K562 (cell line): ENCODE measurements around the gene PDLIM4. TPM values are rescaled to one million over a fixed set of nuclear protein-coding genes. Genes with fewer than 3 reads are reported as not detected.
A peak's percentile ranks its signal among the peaks of the same experiment; 100 is the strongest.

Experiments
- ATAC-seq: fragments of 200-7000 bp; cut with Tn5 transposase; 3 replicates; pipeline ENCODE4 v1.9.1; 2020; ENCODE audit warnings: moderate library complexity
- BruUV-seq: library from RNA; stranded (reverse); fragments of 400-500 nt; replicated peaks from 2 replicates; lab custom pipeline; 2021; lab: Mats Ljungman, UMichigan
- CTCF ChIA-PET: fragments of 300-600 bp; formaldehyde crosslinking; extraction: SDS; loops from one replicate; lab custom pipeline; 2021; ENCODE audit warnings: low intra/inter-chr PET ratio; lab: Yijun Ruan, JAX
- POLR2A ChIA-PET: fragments of 300-600, 350-650 bp; sonication (Branson Sonifier 250); formaldehyde crosslinking; extraction: SDS; loops from one replicate; lab custom pipeline; 2021; ENCODE audit warnings: antibody characterized with exemption, inconsistent platforms; lab: Yijun Ruan, JAX
- DNase-seq, 4 experiments: peaks; one replicate each; pipeline versions ENCODE4 v3.0.0 to v3.0.0-alpha.2; 2011 to 2018; ENCODE audit warnings: low spot score in 3 of 4, mixed read lengths in 3 of 4; ENCODE audit errors: extremely low read depth in 1 of 4
- FAIRE-seq: peaks from 2 replicates; lab custom pipeline; 2011; peaks lifted over from hg19 to GRCh38; lab: Jason Lieb, UNC
- H2AFZ ChIP-seq: 2 replicates; pipeline ENCODE4 v1.6.0; 2011; ENCODE audit warnings: low read depth, low read length, control low read depth, inconsistent platforms
- H3K27ac ChIP-seq: fragments of 200-600 bp; 3 replicates; pipeline ENCODE4 v1.8.0; 2011; ENCODE audit warnings: low read depth, mild to moderate bottlenecking, control low read depth, inconsistent platforms, low read length, moderate library complexity, mixed read lengths; ENCODE audit errors: extremely low read depth
- H3K27me3 ChIP-seq, 2 experiments: fragments of 300-600 bp in 1 of 2; 2 replicates in 1 of 2; 3 replicates in 1 of 2; pipeline versions ENCODE4 v1.6.0 to v1.8.0; 2011; ENCODE audit warnings: inconsistent platforms in 2 of 2, low read length in 2 of 2, mild to moderate bottlenecking in 1 of 2, mixed read lengths in 1 of 2, moderate library complexity in 1 of 2; ENCODE audit not compliant: control insufficient read depth in 2 of 2, insufficient read depth in 2 of 2
- H3K36me3 ChIP-seq: fragments of 300-600 bp; 3 replicates; pipeline ENCODE4 v1.8.0; 2011; ENCODE audit warnings: mild to moderate bottlenecking, low read length, inconsistent platforms; ENCODE audit not compliant: control insufficient read depth, insufficient read depth
- H3K4me1 ChIP-seq, 2 experiments: fragments of 200-600 bp in 1 of 2; replicated peaks in 1 of 2; 2 replicates in 1 of 2; 3 replicates in 1 of 2; pipeline versions ENCODE4 v1.5.1 to v1.8.0; 2011; ENCODE audit warnings: inconsistent platforms in 2 of 2, low read length in 2 of 2, mild to moderate bottlenecking in 1 of 2, mixed read lengths in 1 of 2, moderate library complexity in 1 of 2; ENCODE audit not compliant: control insufficient read depth in 2 of 2, insufficient read depth in 2 of 2
- H3K4me2 ChIP-seq: 2 replicates; pipeline ENCODE4 v1.6.1; 2011; ENCODE audit warnings: low read length, control low read depth, inconsistent platforms, mixed read lengths; ENCODE audit not compliant: insufficient read depth
- H3K4me3 ChIP-seq: fragments of 200-600 bp; sonication (generic), shearing (Covaris generic); 2 replicates; pipeline ENCODE4 v1.5.1; 2016; ENCODE audit warnings: control low read depth, inconsistent platforms
- H3K79me2 ChIP-seq: fragments of 200-600 bp; 3 replicates; pipeline ENCODE4 v1.8.0; 2011; ENCODE audit warnings: low read length, inconsistent platforms; ENCODE audit not compliant: control insufficient read depth, insufficient read depth
- H3K9ac ChIP-seq, 2 experiments: 2 replicates each; pipeline versions ENCODE4 v1.6.0 to v1.6.1; 2011; ENCODE audit warnings: low read depth in 2 of 2, low read length in 2 of 2, control low read depth in 1 of 2, inconsistent platforms in 1 of 2, mild to moderate bottlenecking in 1 of 2, mixed read lengths in 1 of 2; ENCODE audit not compliant: insufficient read depth in 1 of 2
- H3K9me1 ChIP-seq: one replicate; pipeline ENCODE4 v1.6.0; 2011; ENCODE audit warnings: inconsistent platforms, mild to moderate bottlenecking, low read length, moderate library complexity; ENCODE audit not compliant: control insufficient read depth, insufficient read depth
- H3K9me3 ChIP-seq: replicated peaks from 2 replicates; pipeline ENCODE4 v1.5.1; 2011; ENCODE audit warnings: low read depth, low read length, inconsistent platforms; ENCODE audit not compliant: control insufficient read depth, insufficient read depth
- H4K20me1 ChIP-seq: replicated peaks from 2 replicates; pipeline ENCODE4 v1.6.1; 2011; ENCODE audit warnings: low read length, inconsistent platforms, mixed read lengths; ENCODE audit not compliant: control insufficient read depth, insufficient read depth
- BHLHE40 ChIP-seq: IDR thresholded peaks from 2 replicates; pipeline ENCODE4 v1.6.1; 2011; ENCODE audit warnings: low read length, improper control_type of control experiment
- CXXC5 ChIP-seq: fragments of 250-450 bp; sonication (Bioruptor Pico); IDR thresholded peaks from 2 replicates; pipeline ENCODE4 v1.8.0; 2022; ENCODE audit warnings: inconsistent platforms, mild to moderate bottlenecking, moderate library complexity
- EWSR1 ChIP-seq: fragments of 450-650 bp; IDR thresholded peaks from 2 replicates; pipeline ENCODE4 v1.6.1; 2018; ENCODE audit warnings: borderline replicate concordance, mild to moderate bottlenecking, low read depth, moderate library complexity; ENCODE audit not compliant: partially characterized antibody
- FUS ChIP-seq: fragments of 200-400 bp; formaldehyde crosslinking; optimal IDR thresholded peaks from 2 replicates; pipeline ENCODE3; 2017; ENCODE audit warnings: low read depth, low read length
- NFIC ChIP-seq: fragments of 450-650 bp; IDR thresholded peaks from 2 replicates; pipeline ENCODE4 v1.6.1; 2017; ENCODE audit warnings: mild to moderate bottlenecking, inconsistent platforms
- PURB ChIP-seq: sonication (generic); formaldehyde crosslinking; IDR thresholded peaks from 2 replicates; pipeline ENCODE4 v1.9.0; 2021; ENCODE audit warnings: low read depth, mild to moderate bottlenecking, missing genetic modification reagents
- RAD21 ChIP-seq, 2 experiments: fragments of 250-450 bp in 1 of 2; fragments of 450-650 bp in 1 of 2; sonication (Bioruptor Pico) in 1 of 2; formaldehyde crosslinking in 1 of 2; IDR thresholded peaks in 1 of 2; conservative IDR thresholded peaks in 1 of 2; 2 replicates each; pipeline versions ENCODE4 v1.4.0 to v1.8.0; 2020 to 2022; ENCODE audit warnings: mild to moderate bottlenecking in 2 of 2, moderate library complexity in 1 of 2
- ZNF778 ChIP-seq: fragments of 450-650 bp; formaldehyde crosslinking; IDR thresholded peaks from 2 replicates; pipeline ENCODE4 v1.4.0; 2020; ENCODE audit warnings: mild to moderate bottlenecking, moderate library complexity
- WGBS: fragments of 100-300 bp; shearing (Covaris generic); methylation state at CpG from one replicate; pipeline ENCODE4 v1.1.6; 2016; ENCODE audit warnings: low coverage, mixed read lengths; ENCODE audit not compliant: insufficient coverage; ENCODE audit errors: missing lambda C conversion rate; 5-methylcytosine and 5-hydroxymethylcytosine counted together
- in situ Hi-C: fragments of 300-500 bp; cut with MboI; formaldehyde crosslinking; loops from 4 replicates; pipeline ENCODE4 v1.15.0; 2018; ENCODE audit warnings: inconsistent platforms, mixed read lengths
- intact Hi-C: fragments of 100-400 bp; cut with micrococcal nuclease; formaldehyde crosslinking; loops from 2 replicates; pipeline ENCODE4 v1.14.2; 2022
- polyA plus RNA-seq, 8 experiments: library from polyadenylated mRNA; depleted of rRNA in 4 of 8; stranded (reverse) in 5 of 8; unstranded in 3 of 8; fragments of >200 nt; fragmentation: Nextera tagmentation in 2 of 8; fragmentation: Illumina TruSeq in 1 of 8; extraction: Ambion mirVana in 2 of 8; extraction: Trizol in 1 of 8; gene quantifications; 2 replicates each; pipeline versions ENCODE4 v1.2.1 to v1.2.3, GENCODE V29; 2011 to 2014; ENCODE audit warnings: inconsistent platforms in 1 of 8, missing spikeins in 1 of 8
- total RNA-seq, 7 experiments: library from RNA; depleted of rRNA in 6 of 7; stranded (reverse); fragments of >200 nt in 6 of 7; fragmentation: Illumina TruSeq in 2 of 7; extraction: Trizol in 2 of 7; gene quantifications; 2 replicates each; pipeline versions ENCODE4 v1.2.1 to v1.2.3, GENCODE V29; 2011 to 2021; ENCODE audit warnings: low replicate concordance in 1 of 7
- TF ChIP-seq, protein P1 (sequence below): sonication (generic); formaldehyde crosslinking; IDR thresholded peaks from 2 replicates; pipeline ENCODE4 v1.9.0; 2022; ENCODE audit warnings: mild to moderate bottlenecking, missing genetic modification reagents
- TF ChIP-seq, protein P2 (sequence below), 3 experiments: IDR thresholded peaks in 2 of 3; conservative IDR thresholded peaks in 1 of 3; 2 replicates each; pipeline ENCODE4 v1.5.1; 2011 to 2012; ENCODE audit warnings: low read length in 3 of 3, mild to moderate bottlenecking in 3 of 3, control low read depth in 2 of 3, improper control_type of control experiment in 1 of 3, inconsistent platforms in 1 of 3, low read depth in 1 of 3, mixed read lengths in 1 of 3, moderate library complexity in 1 of 3; ENCODE audit not compliant: insufficient read depth in 2 of 3

Gene PDLIM4
- total and polyA plus RNA-seq, 9 of the 15 experiments (the other 6 are each of a cell fraction or from before 2014, with no cell fraction given): 0.28 to 32.8 (median 13.1) TPM

DNA sequence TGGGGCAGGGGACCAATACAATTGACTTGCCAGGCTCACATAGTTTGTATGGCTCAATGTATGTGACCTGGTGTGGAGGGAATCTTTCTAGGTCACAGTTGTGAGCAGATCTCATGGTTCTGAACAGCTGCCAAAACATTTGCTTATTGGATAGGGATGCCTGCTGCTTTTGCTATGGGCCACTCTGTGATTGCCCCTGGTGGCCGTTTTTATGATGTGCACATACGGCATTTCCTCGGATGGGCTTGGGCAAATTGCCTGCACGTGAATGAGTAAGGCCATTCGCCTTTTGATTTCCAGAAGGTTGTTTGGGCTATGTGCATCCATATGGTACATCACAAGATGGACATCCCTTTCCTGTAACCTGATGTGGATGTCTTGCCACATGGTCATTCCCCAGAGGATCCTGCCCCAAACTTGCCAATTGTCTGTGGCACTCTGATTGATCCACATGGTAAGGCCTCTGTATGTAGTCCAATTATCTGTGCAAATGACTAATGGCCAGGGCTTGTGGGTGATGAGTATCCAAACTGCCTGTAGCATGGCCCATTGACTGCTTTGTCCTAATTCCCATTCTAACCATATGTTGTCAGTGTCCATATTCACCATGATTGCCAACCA, 26.0 kb downstream of the PDLIM4 start:
- Histone ChIP-seq H3K4me2 (no peak overlapping the region), H3K9ac (no peak overlapping the region), H3K79me2 (no peaks in the 10 kb centered on the region)
- TF ChIP-seq ZNF778 (no peak), EWSR1 (no peak), RAD21 (CRISPR knock-in tag; conservative IDR thresholded peaks at IDR 0.05 in 1 of 2, IDR thresholded peaks at IDR 0.05 in 1 of 2) (peak in 1 of 2 experiments; percentile 31; a peak in 2 of 4 replicates), BHLHE40 (peak; percentile 68), CXXC5 (no peak), PURB (CRISPR knock-in tag) (no peak), FUS (no peak), NFIC (peak; percentile 50)
- TF ChIP-seq, protein P1, sequence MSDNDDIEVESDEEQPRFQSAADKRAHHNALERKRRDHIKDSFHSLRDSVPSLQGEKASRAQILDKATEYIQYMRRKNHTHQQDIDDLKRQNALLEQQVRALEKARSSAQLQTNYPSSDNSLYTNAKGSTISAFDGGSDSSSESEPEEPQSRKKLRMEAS (CRISPR knock-in tag): peak; percentile 17; the same call in 1 of the 2 replicates
- TF ChIP-seq, protein P2, sequence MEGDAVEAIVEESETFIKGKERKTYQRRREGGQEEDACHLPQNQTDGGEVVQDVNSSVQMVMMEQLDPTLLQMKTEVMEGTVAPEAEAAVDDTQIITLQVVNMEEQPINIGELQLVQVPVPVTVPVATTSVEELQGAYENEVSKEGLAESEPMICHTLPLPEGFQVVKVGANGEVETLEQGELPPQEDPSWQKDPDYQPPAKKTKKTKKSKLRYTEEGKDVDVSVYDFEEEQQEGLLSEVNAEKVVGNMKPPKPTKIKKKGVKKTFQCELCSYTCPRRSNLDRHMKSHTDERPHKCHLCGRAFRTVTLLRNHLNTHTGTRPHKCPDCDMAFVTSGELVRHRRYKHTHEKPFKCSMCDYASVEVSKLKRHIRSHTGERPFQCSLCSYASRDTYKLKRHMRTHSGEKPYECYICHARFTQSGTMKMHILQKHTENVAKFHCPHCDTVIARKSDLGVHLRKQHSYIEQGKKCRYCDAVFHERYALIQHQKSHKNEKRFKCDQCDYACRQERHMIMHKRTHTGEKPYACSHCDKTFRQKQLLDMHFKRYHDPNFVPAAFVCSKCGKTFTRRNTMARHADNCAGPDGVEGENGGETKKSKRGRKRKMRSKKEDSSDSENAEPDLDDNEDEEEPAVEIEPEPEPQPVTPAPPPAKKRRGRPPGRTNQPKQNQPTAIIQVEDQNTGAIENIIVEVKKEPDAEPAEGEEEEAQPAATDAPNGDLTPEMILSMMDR (IDR thresholded peaks at IDR 0.05 in 2 of 3, conservative IDR thresholded peaks at IDR 0.05 in 1 of 3; ENCODE audit: insufficient read depth in 2 of 3, low read depth in 1 of 3, low read length in 3 of 3): peak; percentile 49 to 61 (median 54)
- TF ChIP-seq, all 486 proteins: peak for 5
- H2AFZ ChIP-seq: no peak overlapping the region
- H3K9me1 ChIP-seq: no peaks in the 10 kb centered on the region
- in situ Hi-C loops (no loop called here), intact Hi-C loops (no loop called here)
- peak; percentile 6 for FAIRE-seq
- ChIA-PET CTCF (no interaction called here), POLR2A (no interaction called here)
- ATAC-seq: peak; percentile 48
- H3K27me3 ChIP-seq: no peaks in the 10 kb centered on the region
- 64% methylated on average over 5 of the region's 5 CpGs for WGBS
- peaks cover 23% of the 10 kb centered on the region in 2 experiments; a peak in 4 of 5 replicates for H3K4me1 ChIP-seq
- no peaks in the 10 kb centered on the region for H4K20me1 ChIP-seq
- peak in 1 of 4 experiments; percentile 32 for DNase-seq
- no TSS peak for BruUV-seq
- no peaks in the 10 kb centered on the region; the same call in 1 of the 2 replicates for H3K9me3 ChIP-seq
- no peak overlapping the region for H3K4me3 ChIP-seq
- no peak overlapping the region for H3K27ac ChIP-seq
- no peaks in the 10 kb centered on the region for H3K36me3 ChIP-seq
